MM.1S (cell line): ENCODE measurements around the gene ASB2.
A peak's percentile ranks its signal among the peaks of the same experiment; 100 is the strongest.

Experiments used
- DNase-seq: peaks from one replicate; pipeline ENCODE4 v3.0.0-alpha.2; 2015
- H2AFZ ChIP-seq: fragments of 300-600 bp; sonication (generic); 2 replicates; pipeline ENCODE4 v1.6.0; 2016; ENCODE audit warnings: antibody characterized with exemption, low read length
- H3F3A ChIP-seq: fragments of 300-600 bp; sonication (generic); 2 replicates; pipeline ENCODE4 v1.6.1; 2016; ENCODE audit warnings: mild to moderate bottlenecking, antibody characterized with exemption, low read length, moderate library complexity, mixed read lengths; ENCODE audit not compliant: insufficient read depth
- H3K27ac ChIP-seq: fragments of 300-600 bp; sonication (generic); 2 replicates; pipeline ENCODE4 v1.5.1; 2016; ENCODE audit warnings: mild to moderate bottlenecking, low read length
- H3K27me3 ChIP-seq: fragments of 300-600 bp; sonication (generic); replicated peaks from 2 replicates; pipeline ENCODE4 v1.6.0; 2016; ENCODE audit warnings: low read length; ENCODE audit not compliant: insufficient read depth
- H3K36me3 ChIP-seq: fragments of 300-600 bp; sonication (generic); replicated peaks from 2 replicates; pipeline ENCODE4 v1.6.1; 2016; ENCODE audit warnings: mild to moderate bottlenecking, low read length, mixed read lengths; ENCODE audit not compliant: insufficient read depth
- H3K4me1 ChIP-seq: fragments of 300-600 bp; sonication (generic); 2 replicates; pipeline ENCODE4 v1.6.1; 2016; ENCODE audit warnings: low read length, mixed read lengths
- H3K4me2 ChIP-seq: fragments of 300-600 bp; sonication (generic); 2 replicates; pipeline ENCODE4 v1.6.0; 2016; ENCODE audit warnings: low read depth, low read length
- H3K4me3 ChIP-seq: fragments of 300-600 bp; sonication (generic); 2 replicates; pipeline ENCODE4 v1.5.1; 2016; ENCODE audit warnings: low read length, mixed read lengths
- H3K79me2 ChIP-seq: fragments of 300-600 bp; sonication (generic); 2 replicates; pipeline ENCODE4 v1.6.1; 2016; ENCODE audit warnings: mixed run types, low read length, mixed read lengths
- H3K9ac ChIP-seq: fragments of 300-600 bp; sonication (generic); 2 replicates; pipeline ENCODE4 v1.6.1; 2016; ENCODE audit warnings: low read length, mixed read lengths
- H3K9me2 ChIP-seq: fragments of 300-600 bp; sonication (generic); replicated peaks from 2 replicates; pipeline ENCODE4 v1.6.1; 2016; ENCODE audit warnings: mild to moderate bottlenecking, low read length, mixed read lengths; ENCODE audit not compliant: insufficient read depth
- H3K9me3 ChIP-seq: fragments of 300-600 bp; sonication (generic); replicated peaks from 2 replicates; pipeline ENCODE4 v1.6.1; 2016; ENCODE audit warnings: mild to moderate bottlenecking, low read length, mixed read lengths; ENCODE audit not compliant: insufficient read depth
- H4K20me1 ChIP-seq: fragments of 300-600 bp; sonication (generic); 2 replicates; pipeline ENCODE4 v1.6.1; 2016; ENCODE audit warnings: mild to moderate bottlenecking, low read length, moderate library complexity, mixed read lengths; ENCODE audit not compliant: insufficient read depth
- CTCF ChIP-seq: fragments of 300-600 bp; sonication (generic); IDR thresholded peaks from 2 replicates; pipeline ENCODE4 v1.5.1; 2016; ENCODE audit warnings: antibody characterized with exemption, low read length, mixed read lengths
- EZH2 ChIP-seq: fragments of 300-600 bp; sonication (generic); optimal IDR thresholded peaks from 2 replicates; pipeline ENCODE3; 2017; ENCODE audit warnings: low read depth, mild to moderate bottlenecking, antibody characterized with exemption, low read length, mixed read lengths
- EZH2phosphoT487 ChIP-seq: fragments of 300-600 bp; sonication (generic); IDR thresholded peaks from 2 replicates; pipeline ENCODE4 v1.6.1; 2018; ENCODE audit warnings: antibody characterized with exemption, low read length

Gene ASB2

GRCh38 chr14:93961620-93962019 lies 14.8 kb downstream of the ASB2 start:
- Histone ChIP-seq H3K79me2 (no peaks in the 10 kb centered on the region), H3K9me2 (no peaks in the 10 kb centered on the region), H2AFZ (no peak overlapping the region), H3K9me3 (no peaks in the 10 kb centered on the region), H3K36me3 (no peaks in the 10 kb centered on the region), H3F3A (peaks cover 17% of the 10 kb centered on the region), H3K27ac (no peak overlapping the region), H3K4me2 (no peak overlapping the region), H3K4me1 (peaks cover 65% of the 10 kb centered on the region), H3K4me3 (no peak overlapping the region), H4K20me1 (no peaks in the 10 kb centered on the region), H3K27me3 (no peaks in the 10 kb centered on the region), H3K9ac (no peak overlapping the region)
- no peak for TF ChIP-seq EZH2phosphoT487
- no peak for TF ChIP-seq CTCF
- TF ChIP-seq EZH2, result no peak
- no peak for DNase-seq

- Histone ChIP-seq H3K79me2 (no peaks in the 10 kb centered on the region), H2AFZ (no peak overlapping the region), H4K20me1 (no peaks in the 10 kb centered on the region), H3K4me3 (no peak overlapping the region), H3K27me3 (no peaks in the 10 kb centered on the region), H3K4me2 (no peak overlapping the region), H3K9me2 (no peaks in the 10 kb centered on the region), H3K36me3 (no peaks in the 10 kb centered on the region), H3F3A (peaks cover 17% of the 10 kb centered on the region), H3K4me1 (peaks cover 69% of the 10 kb centered on the region), H3K9me3 (no peaks in the 10 kb centered on the region), H3K27ac (no peak overlapping the region), H3K9ac (no peak overlapping the region)
- no peak for DNase-seq
- no peak for TF ChIP-seq CTCF
- TF ChIP-seq EZH2phosphoT487, result no peak
- TF ChIP-seq EZH2, result no peak
These were observed 15.5 kb downstream of the ASB2 start for GRCh38 chr14:93960774-93961438.

GRCh38 chr14:93960108-93960475 lies 16.3 kb downstream of the ASB2 start:
- H3F3A ChIP-seq, result peaks cover 17% of the 10 kb centered on the region
- peak overlapping the region; percentile 84; the same call in 1 of the 2 replicates for H3K27ac ChIP-seq
- H3K27me3 ChIP-seq, result no peaks in the 10 kb centered on the region
- no peaks in the 10 kb centered on the region for H4K20me1 ChIP-seq
- peaks cover 69% of the 10 kb centered on the region for H3K4me1 ChIP-seq
- no peak overlapping the region for H3K9ac ChIP-seq
- no peak overlapping the region for H3K4me3 ChIP-seq
- TF ChIP-seq EZH2phosphoT487 (no peak), CTCF (no peak), EZH2 (no peak)
- DNase-seq, result no peak
- no peaks in the 10 kb centered on the region for H3K9me2 ChIP-seq
- no peaks in the 10 kb centered on the region for H3K79me2 ChIP-seq
- no peak overlapping the region for H2AFZ ChIP-seq
- H3K4me2 ChIP-seq, result peak overlapping the region; percentile 22; the same call in 1 of the 2 replicates
- H3K36me3 ChIP-seq, result no peaks in the 10 kb centered on the region
- H3K9me3 ChIP-seq, result no peaks in the 10 kb centered on the region
